HG03558 (cell line): ENCODE measurements around the gene PPP1R2C.

Source experiments
- ATAC-seq: cut with Tn5 transposase; IDR thresholded peaks from one replicate; pipeline ENCODE4 v1.9.1; 2021; ENCODE audit warnings: moderate number of reproducible peaks; ENCODE audit not compliant: unreplicated experiment; ENCODE audit errors: extremely low read depth

The PPP1R2C gene

GRCh38 chrX:42778096-42778495 lies at the start of gene PPP1R2C:
TSS of gene PPP1R2C (minus strand) at chrX:42778163. CDS start at chrX:42778079, 84 bp downstream.
- ATAC-seq = no peak

GRCh38 chrX:42825201-42825600 lies 47.2 kb upstream of the PPP1R2C start:
- no peak for ATAC-seq

GRCh38 chrX:42824541-42824940 lies 46.6 kb upstream of the PPP1R2C start:
- ATAC-seq = no peak

GRCh38 chrX:42823443-42823842 lies 45.5 kb upstream of the PPP1R2C start:
- ATAC-seq = no peak

- ATAC-seq = no peak
Measured at GRCh38 chrX:42821803-42822443, 44.0 kb upstream of the PPP1R2C start.

- no peak for ATAC-seq
Measured at GRCh38 chrX:42818151-42818921, 40.4 kb upstream of the PPP1R2C start.

- ATAC-seq = no peak
Measured at GRCh38 chrX:42809569-42809968, 31.6 kb upstream of the PPP1R2C start.

- ATAC-seq = no peak
Measured at GRCh38 chrX:42807393-42807792, 29.4 kb upstream of the PPP1R2C start.

GRCh38 chrX:42804524-42804923 lies 26.6 kb upstream of the PPP1R2C start:
- no peak for ATAC-seq

GRCh38 chrX:42803320-42803719 lies 25.4 kb upstream of the PPP1R2C start:
- no peak for ATAC-seq

GRCh38 chrX:42797651-42798269 lies 19.8 kb upstream of the PPP1R2C start:
- no peak for ATAC-seq

- no peak for ATAC-seq
Measured at GRCh38 chrX:42783451-42783850, 5.5 kb upstream of the PPP1R2C start.

GRCh38 chrX:42776195-42776594 lies 1.8 kb downstream of the PPP1R2C start:
- no peak for ATAC-seq

- no peak for ATAC-seq
Measured at GRCh38 chrX:42772874-42773273, 5.1 kb downstream of the PPP1R2C start.

GRCh38 chrX:42771506-42772335 lies 6.2 kb downstream of the PPP1R2C start:
- no peak for ATAC-seq

GRCh38 chrX:42770566-42770965 lies 7.4 kb downstream of the PPP1R2C start:
- no peak for ATAC-seq

GRCh38 chrX:42759881-42760280 lies 18.1 kb downstream of the PPP1R2C start:
- no peak for ATAC-seq

GRCh38 chrX:42755815-42756214 lies 22.1 kb downstream of the PPP1R2C start:
- ATAC-seq = no peak

GRCh38 chrX:42754603-42755002 lies 23.4 kb downstream of the PPP1R2C start:
- no peak for ATAC-seq

GRCh38 chrX:42754115-42754514 lies 23.8 kb downstream of the PPP1R2C start:
- no peak for ATAC-seq

GRCh38 chrX:42752730-42753129 lies 25.2 kb downstream of the PPP1R2C start:
- ATAC-seq = no peak
